Activated naive CD4-positive, alpha-beta T cell treated with Interleukin-2 at 50 U/mL for 16 hours (primary cell): ENCODE measurements around the gene DGCR8.

Experiments used
- DNase-seq: peaks from one replicate; pipeline ENCODE4 v3.0.0-alpha.2; 2020

Gene DGCR8

DNA sequence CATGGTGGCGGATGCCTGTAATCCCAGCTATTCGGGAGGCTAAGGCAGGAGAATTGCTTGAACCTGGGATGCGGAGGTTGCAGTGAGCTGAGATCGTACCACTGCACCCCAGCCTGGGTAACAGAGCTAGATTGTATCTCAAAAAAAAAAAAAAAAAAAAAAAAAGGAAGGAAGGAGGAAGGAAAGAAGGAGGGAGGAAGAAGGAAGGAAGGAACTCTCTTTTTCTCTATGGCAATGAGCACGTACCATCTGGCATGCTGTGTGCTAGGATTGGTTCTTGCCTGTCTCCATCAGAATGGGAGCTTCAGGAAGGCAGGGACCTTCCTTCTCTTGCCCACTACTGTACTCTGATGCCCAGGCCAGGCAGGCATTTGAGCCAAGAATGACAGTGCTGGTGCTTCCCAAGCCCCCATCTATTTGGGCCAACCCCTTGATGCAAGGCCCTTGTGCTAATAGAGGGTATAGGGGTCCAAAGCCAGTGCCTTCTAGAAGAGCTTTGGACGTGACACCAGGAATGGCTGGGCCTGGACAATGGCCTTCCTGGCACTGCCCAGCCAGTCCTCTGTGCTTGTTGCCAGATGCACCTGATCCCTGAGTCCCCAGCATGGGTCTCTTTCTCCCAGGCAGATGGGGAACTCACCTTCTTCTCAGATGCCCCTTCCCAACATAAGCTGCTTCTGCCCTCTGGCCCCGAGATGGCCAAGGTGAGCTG is 10.6 kb upstream of the DGCR8 start:
- DNase-seq = no peak

DNA sequence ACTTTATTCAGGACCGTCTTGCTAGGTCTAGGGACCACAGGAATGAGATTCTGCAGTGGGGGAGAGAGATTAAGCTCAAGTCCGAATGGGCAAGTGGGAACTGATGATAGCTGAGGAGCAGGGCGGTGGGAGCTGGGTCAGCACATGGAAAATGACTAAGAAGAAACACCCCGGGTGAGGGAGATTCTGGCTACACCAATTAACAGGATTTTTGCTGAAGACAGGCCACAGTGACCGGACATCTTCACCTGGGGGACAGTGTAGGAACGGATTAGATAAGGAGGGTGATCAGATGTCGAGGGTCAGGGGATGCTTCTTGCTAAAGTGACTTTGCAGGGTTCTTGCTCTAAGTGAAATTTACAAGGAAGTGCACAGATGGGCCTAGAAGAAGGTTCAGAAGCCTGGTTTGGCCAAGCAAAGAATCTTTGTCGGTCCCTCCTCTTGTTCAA is 8.5 kb upstream of the DGCR8 start:
- DNase-seq = no peak

DNA sequence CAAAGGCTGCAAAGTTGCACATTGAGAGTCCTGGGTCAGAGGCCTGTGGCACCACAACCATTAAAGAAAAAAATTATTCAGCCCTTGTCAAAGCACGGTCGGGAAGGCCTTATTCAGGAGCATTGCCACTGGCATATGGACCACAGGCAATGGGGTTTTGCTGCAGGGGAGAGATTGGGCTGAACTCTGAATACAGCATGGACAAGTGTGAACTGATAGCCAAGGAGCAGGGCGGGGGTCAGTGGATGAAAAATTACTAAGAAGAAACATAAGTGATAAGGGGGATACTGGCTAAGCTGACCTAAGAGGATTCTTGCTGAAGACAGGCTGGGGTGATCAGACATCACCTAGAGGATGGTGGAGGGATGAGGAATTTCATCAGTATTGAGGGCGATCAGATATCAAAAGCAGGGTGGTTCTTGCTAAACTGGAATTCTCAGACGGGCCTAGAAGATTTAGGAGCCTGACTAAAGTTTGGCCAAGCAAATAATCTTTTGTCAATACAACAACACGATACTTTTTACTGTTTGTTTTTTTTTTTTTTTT is 3.3 kb upstream of the DGCR8 start:
- DNase-seq = no peak

DNA sequence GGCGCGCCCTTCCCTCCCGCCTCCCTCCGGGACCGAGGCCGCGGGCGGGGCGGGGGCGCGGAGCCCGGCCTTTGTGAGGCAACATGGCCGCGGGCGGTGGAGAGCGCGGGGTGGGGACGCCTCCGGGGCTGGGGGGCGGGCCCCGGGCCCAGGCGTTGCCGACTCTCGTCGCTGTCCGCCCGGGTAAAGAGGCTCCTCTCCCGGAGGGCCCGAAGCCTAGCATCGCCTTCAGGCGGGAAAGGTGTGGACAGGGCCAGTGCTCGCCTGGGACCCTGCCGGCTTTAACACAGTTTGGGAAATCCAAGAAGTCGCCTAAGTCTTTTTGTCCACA is 369 bp downstream of the DGCR8 start:
- DNase-seq = peak; percentile 77

DNA sequence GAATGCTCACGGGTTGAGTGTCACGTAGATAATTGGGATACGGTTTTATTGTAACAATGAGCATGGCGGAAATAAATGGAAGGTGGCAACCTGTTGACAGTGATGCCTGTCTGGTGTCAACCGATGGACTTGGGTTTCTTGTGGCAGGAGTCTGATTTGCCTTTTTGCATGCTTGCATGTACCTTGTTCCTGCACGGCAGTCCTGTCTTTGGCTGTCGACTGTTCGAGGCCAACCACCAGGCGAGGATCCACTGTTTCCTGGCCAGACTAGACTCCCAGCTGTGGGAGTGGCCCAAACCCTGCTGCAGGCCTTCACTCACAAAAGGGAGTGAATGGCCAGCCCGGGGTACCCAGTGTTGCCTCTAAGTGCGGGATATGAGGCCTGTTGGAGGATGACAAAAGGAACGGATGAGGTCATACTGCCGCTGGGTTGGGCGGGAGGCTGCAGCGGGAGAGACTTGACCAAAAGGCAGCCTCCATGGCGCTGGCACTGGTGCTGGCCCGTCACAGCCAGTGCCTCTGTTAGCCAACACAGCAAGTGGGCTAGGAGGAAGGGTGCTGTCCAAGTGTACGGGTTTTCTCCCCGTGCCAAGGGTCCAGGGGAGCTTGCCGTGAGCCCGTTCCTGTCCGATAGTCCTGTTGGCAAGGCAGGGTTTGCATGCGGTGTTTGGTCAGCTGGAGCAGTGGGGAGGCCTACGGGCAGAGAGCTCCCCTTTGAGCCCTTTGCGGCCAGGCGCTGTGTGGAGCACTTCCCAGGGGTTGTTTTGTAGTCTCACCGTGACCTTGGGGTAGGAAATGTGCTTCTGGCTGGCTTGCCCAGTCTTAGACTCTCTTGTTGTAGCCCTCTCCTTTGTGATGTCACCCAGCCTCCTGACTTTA is 974 bp downstream of the DGCR8 start:
- peak; percentile 15 for DNase-seq

DNA sequence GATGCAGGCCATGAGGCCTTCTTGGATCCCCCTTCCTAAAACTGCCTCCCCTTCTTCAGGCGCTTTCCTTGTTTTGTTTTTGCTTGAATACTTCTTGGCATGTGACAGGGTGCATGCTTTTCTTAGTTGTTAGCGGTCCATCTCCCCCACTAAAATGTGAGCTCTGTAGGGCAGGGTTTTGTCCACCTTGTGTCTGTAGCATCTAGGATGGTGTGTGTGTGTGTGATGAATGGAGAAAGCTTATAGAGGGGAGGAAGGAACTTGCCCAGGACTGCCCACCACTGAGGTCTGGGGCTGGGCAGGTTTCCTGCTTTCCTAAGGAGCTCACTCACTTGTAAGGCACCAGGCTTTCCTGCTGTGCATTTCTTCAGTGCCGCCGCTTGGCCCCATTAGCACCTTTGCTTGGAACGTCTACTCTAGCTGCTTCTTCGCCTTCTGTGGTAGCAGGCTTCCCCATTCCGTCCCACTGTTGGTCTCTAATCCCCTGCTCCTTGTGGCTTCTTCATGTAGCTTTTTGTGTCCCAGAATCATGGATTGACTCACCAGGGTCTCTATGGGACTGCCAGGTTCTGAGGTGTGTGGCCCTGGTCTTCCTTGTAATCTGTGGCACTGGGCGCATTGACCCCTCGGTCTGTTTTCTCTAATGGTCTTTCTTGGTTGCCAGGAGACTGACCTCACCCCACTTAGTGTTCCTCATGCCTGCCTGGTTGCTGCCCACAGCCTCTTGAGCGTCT is 3.3 kb downstream of the DGCR8 start:
- DNase-seq = no peak

DNA sequence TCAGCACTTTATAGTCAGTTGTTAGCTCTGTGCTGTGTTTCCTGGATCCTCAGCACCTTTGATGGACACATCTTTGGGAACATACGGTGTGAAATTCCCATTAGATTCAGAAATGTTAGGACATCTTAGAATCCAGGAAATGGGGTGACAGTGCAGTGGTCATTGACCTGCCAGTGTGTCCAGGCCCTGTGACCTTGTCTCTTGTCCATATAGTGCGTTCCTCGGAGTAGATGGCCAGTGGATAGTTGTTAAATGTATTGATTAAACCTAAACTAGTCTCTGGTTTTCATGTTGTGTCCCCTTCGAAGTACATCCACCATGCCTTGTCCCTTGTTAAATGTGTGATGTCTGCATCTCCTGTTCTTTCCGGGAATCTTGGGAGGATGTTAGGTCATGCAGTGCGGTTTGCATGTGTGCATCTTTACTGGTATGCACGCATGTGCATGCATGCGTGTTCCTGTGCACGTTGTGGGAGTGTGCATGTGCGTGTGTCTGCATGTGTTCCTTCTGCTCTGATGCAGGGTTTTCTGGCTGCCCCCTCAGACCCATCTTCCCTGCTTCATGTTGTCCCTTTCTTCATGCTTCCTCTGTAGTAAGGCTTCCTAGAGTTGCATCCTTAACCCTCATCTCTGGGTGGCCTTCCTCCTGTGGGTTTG is 4.0 kb downstream of the DGCR8 start:
- DNase-seq = no peak

DNA sequence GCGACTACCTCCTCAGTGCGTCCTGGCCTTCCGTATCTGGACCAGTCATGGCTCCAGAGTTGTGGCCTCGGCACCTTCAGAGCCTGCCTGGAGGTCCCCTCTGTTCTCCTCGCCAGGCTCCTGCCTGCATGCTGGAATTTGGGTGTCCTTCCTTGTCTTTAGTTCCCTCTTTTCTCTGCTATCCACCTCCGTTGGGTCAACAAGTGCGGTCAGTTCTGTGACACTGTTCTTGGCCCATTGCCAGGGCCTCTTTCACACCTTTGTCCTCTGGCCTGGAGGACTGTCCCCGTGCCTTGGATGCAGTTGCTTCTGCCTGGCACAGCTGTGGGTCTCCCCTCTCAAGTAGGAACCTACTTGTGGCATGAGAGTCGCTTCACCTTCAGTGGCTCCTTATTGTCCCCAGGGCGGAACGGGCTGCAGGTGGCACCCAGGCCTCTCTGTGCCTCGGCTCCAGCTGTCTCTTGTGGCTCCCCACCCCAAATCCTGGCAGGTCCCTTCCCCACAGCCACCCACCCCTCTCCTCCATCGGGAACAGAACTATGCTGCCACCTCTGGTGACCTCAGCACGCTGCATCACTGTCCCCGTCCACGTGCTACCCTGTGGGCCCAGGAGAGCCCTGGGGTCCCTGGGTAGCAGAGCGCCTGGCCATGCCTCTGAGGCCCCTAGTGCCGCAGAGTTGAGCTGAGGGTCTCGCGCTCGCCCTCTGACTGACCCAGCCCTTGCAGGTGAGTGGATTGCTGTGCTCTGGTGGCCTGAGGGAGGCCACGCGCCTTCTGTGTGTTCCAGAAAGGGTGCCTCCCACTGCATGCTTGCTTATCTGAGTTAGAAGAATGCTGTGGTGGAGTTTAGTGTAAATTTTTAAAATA is 4.7 kb downstream of the DGCR8 start:
- peak; percentile 19 for DNase-seq

DNA sequence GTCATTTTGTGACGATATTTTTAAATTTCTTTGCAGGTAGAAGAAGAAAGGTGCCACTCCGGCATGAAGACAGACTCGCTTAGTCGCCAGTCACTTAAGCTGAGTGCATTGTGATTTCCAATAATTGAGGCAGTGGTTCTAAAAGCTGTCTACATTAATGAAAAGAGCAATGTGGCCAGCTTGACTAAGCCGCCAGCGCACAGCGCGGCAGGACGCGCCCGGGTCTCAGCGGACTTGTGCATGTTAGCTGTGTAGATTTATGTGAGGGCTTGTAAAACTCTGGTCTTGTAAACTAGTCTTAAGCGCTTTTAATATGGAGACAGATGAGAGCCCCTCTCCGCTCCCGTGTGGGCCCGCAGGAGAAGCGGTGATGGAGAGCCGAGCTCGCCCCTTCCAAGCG is 5.6 kb downstream of the DGCR8 start:
- DNase-seq = no peak

DNA sequence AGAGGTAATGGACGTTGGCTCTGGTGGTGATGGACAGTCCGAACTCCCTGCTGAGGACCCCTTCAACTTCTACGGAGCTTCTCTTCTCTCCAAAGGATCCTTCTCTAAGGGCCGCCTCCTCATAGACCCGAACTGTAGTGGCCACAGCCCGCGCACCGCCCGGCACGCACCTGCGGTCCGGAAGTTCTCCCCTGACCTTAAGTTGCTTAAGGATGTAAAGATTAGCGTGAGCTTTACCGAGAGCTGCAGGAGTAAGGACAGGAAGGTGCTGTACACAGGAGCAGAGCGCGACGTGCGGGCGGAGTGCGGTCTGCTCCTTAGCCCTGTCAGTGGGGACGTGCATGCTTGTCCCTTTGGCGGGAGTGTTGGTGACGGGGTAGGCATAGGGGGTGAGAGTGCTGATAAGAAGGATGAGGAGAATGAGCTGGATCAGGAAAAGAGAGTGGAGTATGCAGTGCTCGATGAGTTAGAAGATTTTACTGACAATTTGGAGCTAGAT is 6.1 kb downstream of the DGCR8 start:
- DNase-seq = no peak

DNA sequence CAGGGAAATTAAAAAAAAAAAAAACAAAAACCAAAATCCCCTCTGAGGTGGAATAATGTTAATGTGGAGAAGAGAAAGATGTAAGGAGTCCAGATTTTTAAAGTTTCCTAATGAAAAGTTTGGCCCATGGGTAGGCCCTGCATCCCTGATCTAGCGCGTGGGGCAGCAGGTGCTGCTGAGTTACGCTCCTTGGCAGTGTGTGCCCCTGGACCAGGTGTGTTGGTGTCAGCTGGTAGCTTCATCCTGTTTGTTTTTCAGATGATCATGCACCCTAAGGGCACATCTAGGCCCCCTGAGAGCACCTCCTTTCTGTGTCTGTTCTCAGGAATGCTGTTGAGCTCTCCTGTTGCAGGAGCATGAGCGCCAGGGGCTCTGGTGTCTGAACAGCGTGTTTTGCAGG is 6.7 kb downstream of the DGCR8 start:
- no peak for DNase-seq

DNA sequence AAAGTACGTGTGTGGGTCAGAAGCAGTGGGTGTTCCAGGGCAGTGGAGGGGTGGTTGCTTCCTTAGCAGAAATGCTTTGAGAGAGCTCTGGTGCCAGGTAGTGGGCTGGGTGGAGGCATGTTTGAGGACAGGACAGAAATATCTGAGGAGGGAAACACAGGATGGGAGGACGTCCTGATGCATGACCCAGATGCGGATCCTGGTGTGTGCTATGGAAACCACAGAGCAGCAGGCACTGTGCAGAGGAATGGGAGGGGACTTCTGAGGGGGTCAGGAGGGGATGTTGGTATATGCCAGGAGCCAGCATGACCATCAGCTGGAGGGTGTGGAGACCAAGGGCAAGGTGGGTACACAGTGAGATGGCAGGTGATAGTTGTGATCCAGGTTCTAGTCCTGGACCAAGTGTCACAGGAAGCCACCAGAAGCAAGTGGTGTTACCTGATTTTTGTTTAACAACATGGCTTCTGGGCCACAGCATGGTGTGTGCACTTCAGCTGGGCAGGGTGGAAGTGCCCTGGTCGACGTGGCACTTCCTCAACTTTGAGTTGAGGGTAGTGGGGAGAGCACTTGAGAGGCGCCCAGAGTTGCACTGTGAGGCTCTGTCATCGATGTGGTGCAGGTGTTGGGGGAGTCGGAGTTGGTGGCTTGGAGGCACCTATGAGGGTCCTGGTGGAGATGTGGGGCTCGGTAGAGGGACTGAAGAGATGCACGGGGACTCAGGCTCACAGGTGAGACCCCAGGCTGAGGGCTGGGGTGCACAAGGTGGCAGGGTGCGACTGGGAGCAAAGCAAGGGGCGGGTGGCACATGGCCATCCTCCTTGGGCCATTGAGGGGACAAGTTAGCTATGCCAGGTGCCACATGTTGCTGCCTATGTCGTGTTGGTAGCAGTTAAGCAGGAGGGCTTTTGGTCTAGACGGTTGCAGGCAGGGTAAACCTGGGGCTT is 7.5 kb downstream of the DGCR8 start:
- no peak for DNase-seq

DNA sequence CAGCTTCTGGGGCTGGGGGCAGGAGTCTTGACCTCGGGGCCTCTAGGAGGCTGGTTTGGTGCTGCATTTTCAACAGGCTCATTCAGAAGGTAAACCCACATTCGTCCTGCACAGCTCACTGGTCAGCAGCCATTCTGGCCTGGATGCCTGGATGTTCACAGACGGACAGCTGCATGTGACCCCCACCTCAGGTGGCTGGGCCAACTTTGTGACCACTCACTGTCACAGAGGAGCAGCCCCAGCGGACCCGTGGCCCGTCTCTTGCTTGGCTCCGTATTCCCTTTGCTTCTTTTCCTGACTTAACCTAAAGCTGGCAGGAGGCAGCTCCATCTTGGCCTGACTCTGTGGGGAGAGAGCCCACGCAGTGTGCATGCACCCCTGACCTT is 8.2 kb downstream of the DGCR8 start:
- no peak for DNase-seq

DNA sequence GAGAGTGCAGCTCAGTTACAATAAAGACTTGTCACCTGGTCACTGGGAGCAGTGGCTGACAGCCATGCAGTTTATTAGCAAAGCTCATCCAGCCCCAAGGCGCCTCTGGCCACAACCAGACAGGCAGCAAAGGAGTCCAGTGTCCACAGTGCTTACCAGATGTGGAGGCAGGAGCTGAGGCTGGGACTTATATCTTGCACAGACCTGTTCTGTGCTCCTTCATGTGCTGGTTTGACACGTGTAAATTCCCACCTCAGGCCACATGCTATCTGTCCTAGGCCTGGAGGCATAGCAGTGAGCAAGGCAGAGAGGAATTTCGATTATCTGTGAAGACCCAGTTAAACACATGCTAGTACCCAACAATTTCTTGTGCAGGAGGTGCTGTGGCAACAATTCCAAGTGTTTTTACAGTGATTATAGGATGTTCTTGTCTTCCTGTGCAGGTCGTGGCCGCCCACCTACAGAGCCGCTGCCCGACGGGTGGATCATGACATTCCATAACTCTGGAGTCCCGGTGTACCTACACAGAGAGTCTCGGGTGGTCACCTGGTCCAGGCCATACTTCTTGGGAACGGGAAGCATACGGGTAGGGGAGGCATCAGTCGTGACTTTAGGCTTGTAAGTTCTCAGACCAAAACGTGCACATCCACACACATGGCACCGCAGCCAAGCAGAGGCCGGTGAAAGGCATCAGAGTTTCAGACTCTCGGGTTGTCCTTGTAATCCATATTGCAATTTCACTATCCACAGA is 9.4 kb downstream of the DGCR8 start:
- DNase-seq = no peak

DNA sequence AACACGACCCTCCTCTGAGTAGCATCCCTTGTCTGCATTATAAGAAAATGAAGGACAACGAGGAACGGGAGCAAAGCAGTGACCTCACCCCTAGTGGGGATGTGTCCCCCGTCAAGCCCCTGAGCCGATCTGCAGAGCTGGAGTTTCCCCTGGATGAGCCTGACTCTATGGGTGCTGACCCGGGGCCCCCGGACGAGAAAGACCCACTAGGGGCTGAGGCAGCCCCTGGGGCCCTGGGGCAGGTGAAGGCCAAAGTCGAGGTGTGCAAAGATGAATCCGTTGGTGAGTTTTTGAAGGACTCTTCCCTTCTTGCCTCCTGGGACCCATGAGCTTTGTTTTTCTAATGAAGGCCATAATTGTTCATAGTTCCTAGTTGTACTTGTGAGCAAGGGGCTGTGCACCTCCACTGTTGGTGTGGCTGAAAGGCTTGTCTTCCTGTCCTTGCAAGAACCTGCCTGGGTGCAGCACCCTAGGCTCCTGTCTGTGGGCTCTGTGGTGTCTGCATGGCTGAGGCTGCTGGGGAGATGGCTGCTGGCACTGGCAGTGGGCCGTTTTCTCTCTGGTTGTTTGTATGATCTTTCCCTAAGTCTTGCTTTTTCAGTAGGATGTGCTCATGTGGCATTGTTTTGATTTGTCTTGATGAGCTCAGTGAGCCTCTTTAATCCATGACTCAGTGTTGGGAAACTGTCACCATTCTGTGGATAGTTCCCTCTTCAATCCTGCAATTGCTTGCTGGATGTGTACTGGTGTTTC is 10.1 kb downstream of the DGCR8 start:
- DNase-seq = no peak

DNA sequence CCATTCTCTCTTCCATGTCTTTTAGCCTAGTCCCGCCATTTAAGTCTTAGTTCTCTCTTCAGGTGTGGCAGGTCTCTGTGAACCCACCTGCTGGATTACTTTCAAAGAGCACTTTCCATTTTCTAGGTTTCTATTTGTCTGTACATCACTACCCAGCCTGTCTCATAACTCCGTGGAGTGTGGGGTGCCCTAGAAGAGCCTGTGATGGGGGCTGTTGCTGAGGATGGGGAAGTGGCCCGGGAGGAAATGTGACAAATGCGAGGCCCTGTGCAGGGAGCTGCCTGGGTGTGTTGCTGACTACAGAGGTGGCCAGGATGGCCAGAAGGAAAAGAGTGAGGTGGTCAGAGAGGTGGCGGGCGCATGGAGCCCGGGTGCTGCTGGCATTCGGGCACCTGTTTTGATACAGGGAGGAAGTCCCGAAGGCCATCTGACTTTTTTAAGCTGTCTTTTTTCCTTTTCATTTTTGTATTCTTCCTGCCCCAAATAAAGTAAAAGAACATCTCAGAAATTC is 10.7 kb downstream of the DGCR8 start:
- no peak for DNase-seq

DNA sequence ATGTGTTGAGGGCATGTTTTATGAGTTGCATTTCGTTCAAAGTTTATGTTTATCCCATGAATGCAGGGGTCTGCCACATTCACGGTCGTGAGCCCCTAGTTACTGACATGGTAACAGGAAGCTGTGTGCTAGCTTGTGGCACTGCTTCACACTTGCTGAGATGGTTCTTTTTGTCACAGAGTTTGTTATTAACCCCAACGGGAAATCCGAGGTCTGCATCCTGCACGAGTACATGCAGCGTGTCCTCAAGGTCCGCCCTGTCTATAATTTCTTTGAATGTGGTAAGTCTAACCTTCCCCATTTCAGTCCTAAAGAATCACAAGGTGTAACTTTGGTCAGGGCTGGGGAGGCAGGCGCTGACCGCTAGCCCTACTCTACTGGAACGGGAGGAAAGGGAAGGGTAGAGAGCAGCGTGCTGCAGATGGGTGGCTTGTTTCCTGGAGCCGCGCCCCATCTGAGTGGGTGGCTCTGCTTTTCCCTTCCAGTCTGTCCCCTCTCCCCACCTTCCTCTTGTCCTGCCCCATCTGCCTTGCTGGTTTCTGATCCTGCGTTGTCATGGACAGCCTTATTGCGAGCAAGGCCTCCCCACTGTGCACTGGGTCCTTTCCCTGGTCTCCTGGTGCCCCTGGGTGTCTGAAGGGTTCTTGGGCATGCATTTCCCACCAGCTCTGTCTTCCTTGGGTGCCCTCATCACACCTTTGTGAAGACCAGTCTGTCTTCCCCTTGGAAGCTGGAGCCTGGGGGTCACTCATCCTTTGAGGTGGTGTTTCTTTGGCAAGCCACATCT is 11.8 kb downstream of the DGCR8 start:
- no peak for DNase-seq

DNA sequence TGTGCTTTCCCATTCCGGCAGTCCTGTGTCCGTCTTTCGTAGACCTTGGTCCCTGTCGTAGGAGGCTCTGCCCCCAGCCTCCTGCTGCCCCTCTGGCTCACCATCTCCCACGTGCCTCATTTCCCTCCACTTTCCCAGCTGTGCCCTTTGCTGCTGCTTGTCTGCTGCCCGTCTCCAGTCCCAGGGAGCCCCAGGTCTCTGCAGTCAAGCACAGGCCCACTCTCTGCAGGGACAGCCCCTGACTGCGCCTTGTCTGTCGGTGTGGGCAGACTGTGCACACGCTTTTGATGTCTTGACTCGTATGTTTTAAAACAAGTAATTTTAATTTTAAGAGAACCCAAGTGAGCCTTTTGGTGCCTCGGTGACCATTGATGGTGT is 12.4 kb downstream of the DGCR8 start:
- no peak for DNase-seq
